ENCODE results near the gene DSC1. TPM values are rescaled to one million over a fixed set of nuclear protein-coding genes. Genes with fewer than 3 reads are reported as not detected.

DSC1 gene
- total and polyA plus RNA-seq, 2 experiments from 2014 or later, result not detected

DNA sequence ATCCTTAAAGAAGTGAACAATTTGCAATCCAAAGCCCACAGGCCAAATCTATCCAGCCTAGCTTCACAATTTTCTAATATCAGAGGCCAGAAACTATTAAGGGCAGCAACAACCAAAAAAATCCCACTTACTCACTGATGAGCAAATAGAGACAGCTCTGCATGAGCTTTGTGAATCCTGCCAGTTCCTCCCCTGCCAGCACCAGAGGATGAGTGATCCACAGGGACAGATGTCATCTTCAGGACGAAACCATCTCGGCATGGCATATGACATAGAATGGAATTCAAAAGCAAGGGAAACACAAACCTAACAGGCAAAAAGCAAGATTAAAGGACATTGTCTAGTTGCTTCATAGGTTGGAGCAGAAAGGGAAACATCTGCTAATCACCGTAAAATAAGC is 58.2 kb downstream of the DSC1 start (continued):
- TF ChIP-seq, protein P1, sequence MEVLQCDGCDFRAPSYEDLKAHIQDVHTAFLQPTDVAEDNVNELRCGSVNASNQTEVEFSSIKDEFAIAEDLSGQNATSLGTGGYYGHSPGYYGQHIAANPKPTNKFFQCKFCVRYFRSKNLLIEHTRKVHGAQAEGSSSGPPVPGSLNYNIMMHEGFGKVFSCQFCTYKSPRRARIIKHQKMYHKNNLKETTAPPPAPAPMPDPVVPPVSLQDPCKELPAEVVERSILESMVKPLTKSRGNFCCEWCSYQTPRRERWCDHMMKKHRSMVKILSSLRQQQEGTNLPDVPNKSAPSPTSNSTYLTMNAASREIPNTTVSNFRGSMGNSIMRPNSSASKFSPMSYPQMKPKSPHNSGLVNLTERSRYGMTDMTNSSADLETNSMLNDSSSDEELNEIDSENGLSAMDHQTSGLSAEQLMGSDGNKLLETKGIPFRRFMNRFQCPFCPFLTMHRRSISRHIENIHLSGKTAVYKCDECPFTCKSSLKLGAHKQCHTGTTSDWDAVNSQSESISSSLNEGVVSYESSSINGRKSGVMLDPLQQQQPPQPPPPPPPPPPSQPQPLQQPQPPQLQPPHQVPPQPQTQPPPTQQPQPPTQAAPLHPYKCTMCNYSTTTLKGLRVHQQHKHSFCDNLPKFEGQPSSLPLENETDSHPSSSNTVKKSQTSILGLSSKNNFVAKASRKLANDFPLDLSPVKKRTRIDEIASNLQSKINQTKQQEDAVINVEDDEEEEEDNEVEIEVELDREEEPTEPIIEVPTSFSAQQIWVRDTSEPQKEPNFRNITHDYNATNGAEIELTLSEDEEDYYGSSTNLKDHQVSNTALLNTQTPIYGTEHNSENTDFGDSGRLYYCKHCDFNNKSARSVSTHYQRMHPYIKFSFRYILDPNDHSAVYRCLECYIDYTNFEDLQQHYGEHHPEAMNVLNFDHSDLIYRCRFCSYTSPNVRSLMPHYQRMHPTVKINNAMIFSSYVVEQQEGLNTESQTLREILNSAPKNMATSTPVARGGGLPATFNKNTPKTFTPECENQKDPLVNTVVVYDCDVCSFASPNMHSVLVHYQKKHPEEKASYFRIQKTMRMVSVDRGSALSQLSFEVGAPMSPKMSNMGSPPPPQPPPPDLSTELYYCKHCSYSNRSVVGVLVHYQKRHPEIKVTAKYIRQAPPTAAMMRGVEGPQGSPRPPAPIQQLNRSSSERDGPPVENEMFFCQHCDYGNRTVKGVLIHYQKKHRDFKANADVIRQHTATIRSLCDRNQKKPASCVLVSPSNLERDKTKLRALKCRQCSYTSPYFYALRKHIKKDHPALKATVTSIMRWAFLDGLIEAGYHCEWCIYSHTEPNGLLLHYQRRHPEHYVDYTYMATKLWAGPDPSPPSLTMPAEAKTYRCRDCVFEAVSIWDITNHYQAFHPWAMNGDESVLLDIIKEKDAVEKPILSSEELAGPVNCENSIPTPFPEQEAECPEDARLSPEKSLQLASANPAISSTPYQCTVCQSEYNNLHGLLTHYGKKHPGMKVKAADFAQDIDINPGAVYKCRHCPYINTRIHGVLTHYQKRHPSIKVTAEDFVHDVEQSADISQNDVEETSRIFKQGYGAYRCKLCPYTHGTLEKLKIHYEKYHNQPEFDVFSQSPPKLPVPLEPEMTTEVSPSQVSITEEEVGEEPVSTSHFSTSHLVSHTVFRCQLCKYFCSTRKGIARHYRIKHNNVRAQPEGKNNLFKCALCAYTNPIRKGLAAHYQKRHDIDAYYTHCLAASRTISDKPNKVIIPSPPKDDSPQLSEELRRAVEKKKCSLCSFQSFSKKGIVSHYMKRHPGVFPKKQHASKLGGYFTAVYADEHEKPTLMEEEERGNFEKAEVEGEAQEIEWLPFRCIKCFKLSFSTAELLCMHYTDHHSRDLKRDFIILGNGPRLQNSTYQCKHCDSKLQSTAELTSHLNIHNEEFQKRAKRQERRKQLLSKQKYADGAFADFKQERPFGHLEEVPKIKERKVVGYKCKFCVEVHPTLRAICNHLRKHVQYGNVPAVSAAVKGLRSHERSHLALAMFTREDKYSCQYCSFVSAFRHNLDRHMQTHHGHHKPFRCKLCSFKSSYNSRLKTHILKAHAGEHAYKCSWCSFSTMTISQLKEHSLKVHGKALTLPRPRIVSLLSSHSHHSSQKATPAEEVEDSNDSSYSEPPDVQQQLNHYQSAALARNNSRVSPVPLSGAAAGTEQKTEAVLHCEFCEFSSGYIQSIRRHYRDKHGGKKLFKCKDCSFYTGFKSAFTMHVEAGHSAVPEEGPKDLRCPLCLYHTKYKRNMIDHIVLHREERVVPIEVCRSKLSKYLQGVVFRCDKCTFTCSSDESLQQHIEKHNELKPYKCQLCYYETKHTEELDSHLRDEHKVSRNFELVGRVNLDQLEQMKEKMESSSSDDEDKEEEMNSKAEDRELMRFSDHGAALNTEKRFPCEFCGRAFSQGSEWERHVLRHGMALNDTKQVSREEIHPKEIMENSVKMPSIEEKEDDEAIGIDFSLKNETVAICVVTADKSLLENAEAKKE (CRISPR knock-in tag; IDR thresholded peaks at IDR 0.05), result no peak

DNA sequence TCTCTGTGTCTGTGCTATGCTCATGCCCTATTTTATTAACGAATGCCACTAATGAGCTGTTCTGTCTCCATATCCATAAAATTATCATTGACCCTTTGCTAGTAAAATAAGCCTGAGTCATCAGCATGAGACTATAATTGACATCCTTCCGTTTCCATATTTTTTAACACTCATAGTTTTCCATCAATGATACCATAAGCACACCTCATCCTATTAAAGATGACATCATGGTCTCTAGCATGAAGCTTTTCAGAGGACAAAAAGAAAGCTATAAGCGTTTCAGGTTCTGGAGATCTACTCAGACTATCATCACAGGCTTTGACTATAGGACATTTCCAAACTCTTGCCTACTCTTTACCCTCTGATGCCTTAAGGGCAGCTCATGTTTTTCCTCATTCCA is 59.2 kb downstream of the DSC1 start:
- no peaks in the 10 kb centered on the region for H3K9me2 ChIP-seq (ENCODE audit: insufficient read depth)
- no peak overlapping the region for H3K4me3 ChIP-seq
- Mint-ChIP-seq H3K4me1 (peaks cover 31% of the 10 kb centered on the region), H3K9me3 (no peaks in the 10 kb centered on the region), H3K27ac (no peak overlapping the region), H3K4me3 (peak overlapping the region; percentile 43; the same call in 2 of the 3 replicates), H3K36me3 (ENCODE audit: low read depth) (no peaks in the 10 kb centered on the region), H3K27me3 (ENCODE audit: insufficient read depth, low read depth, poor library complexity) (peaks cover 4% of the 10 kb centered on the region)
- H3K27me3 ChIP-seq (ENCODE audit: insufficient read depth), result peaks cover 6% of the 10 kb centered on the region; the same call in 1 of the 2 replicates
- DNase-seq (ENCODE audit: low spot score) (no peak), ATAC-seq (no peak)
- peaks cover 18% of the 10 kb centered on the region for H3K79me2 ChIP-seq (replicated peaks; ENCODE audit: insufficient read depth)
- H3K36me3 ChIP-seq (ENCODE audit: insufficient read depth), result no peaks in the 10 kb centered on the region
- no peaks in the 10 kb centered on the region for H3F3A ChIP-seq (replicated peaks; ENCODE audit: low read depth)
- H4K20me1 ChIP-seq (replicated peaks; ENCODE audit: insufficient read depth), result no peaks in the 10 kb centered on the region
- peaks cover 20% of the 10 kb centered on the region for H3K4me1 ChIP-seq (ENCODE audit: insufficient read depth)
- no peak overlapping the region; the same call in 1 of the 2 replicates for H3K4me2 ChIP-seq
- no peak overlapping the region for H2AFZ ChIP-seq
- H3K27ac ChIP-seq (ENCODE audit: low read depth), result no peak overlapping the region
- no peak for TF ChIP-seq ZNF331 (CRISPR knock-in tag; IDR thresholded peaks at IDR 0.05; ENCODE audit: low read depth)
- no peak for TF ChIP-seq JUNB (IDR thresholded peaks at IDR 0.05; ENCODE audit: unreplicated experiment)
- no peak for TF ChIP-seq CREB1 (CRISPR knock-in tag; IDR thresholded peaks at IDR 0.05; ENCODE audit: low read depth)
- TF ChIP-seq, protein P2, sequence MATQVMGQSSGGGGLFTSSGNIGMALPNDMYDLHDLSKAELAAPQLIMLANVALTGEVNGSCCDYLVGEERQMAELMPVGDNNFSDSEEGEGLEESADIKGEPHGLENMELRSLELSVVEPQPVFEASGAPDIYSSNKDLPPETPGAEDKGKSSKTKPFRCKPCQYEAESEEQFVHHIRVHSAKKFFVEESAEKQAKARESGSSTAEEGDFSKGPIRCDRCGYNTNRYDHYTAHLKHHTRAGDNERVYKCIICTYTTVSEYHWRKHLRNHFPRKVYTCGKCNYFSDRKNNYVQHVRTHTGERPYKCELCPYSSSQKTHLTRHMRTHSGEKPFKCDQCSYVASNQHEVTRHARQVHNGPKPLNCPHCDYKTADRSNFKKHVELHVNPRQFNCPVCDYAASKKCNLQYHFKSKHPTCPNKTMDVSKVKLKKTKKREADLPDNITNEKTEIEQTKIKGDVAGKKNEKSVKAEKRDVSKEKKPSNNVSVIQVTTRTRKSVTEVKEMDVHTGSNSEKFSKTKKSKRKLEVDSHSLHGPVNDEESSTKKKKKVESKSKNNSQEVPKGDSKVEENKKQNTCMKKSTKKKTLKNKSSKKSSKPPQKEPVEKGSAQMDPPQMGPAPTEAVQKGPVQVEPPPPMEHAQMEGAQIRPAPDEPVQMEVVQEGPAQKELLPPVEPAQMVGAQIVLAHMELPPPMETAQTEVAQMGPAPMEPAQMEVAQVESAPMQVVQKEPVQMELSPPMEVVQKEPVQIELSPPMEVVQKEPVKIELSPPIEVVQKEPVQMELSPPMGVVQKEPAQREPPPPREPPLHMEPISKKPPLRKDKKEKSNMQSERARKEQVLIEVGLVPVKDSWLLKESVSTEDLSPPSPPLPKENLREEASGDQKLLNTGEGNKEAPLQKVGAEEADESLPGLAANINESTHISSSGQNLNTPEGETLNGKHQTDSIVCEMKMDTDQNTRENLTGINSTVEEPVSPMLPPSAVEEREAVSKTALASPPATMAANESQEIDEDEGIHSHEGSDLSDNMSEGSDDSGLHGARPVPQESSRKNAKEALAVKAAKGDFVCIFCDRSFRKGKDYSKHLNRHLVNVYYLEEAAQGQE (IDR thresholded peaks at IDR 0.05; ENCODE audit: unreplicated experiment), result no peak
- no peak for TF ChIP-seq STAT1 (IDR thresholded peaks at IDR 0.05; ENCODE audit: unreplicated experiment)
- TF ChIP-seq, protein P3, sequence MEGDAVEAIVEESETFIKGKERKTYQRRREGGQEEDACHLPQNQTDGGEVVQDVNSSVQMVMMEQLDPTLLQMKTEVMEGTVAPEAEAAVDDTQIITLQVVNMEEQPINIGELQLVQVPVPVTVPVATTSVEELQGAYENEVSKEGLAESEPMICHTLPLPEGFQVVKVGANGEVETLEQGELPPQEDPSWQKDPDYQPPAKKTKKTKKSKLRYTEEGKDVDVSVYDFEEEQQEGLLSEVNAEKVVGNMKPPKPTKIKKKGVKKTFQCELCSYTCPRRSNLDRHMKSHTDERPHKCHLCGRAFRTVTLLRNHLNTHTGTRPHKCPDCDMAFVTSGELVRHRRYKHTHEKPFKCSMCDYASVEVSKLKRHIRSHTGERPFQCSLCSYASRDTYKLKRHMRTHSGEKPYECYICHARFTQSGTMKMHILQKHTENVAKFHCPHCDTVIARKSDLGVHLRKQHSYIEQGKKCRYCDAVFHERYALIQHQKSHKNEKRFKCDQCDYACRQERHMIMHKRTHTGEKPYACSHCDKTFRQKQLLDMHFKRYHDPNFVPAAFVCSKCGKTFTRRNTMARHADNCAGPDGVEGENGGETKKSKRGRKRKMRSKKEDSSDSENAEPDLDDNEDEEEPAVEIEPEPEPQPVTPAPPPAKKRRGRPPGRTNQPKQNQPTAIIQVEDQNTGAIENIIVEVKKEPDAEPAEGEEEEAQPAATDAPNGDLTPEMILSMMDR (conservative IDR thresholded peaks at IDR 0.05; ENCODE audit: low read depth in 2 of 2), result no peak
- no peak for TF ChIP-seq EZH2phosphoT487 (IDR thresholded peaks at IDR 0.05; ENCODE audit: unreplicated experiment)
- no peak for TF ChIP-seq ZNF114 (CRISPR knock-in tag; IDR thresholded peaks at IDR 0.05)
- no peak for TF ChIP-seq POLR2AphosphoS5 (IDR thresholded peaks at IDR 0.05; ENCODE audit: low read depth)
- TF ChIP-seq, protein P4, sequence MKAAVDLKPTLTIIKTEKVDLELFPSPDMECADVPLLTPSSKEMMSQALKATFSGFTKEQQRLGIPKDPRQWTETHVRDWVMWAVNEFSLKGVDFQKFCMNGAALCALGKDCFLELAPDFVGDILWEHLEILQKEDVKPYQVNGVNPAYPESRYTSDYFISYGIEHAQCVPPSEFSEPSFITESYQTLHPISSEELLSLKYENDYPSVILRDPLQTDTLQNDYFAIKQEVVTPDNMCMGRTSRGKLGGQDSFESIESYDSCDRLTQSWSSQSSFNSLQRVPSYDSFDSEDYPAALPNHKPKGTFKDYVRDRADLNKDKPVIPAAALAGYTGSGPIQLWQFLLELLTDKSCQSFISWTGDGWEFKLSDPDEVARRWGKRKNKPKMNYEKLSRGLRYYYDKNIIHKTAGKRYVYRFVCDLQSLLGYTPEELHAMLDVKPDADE (IDR thresholded peaks at IDR 0.05), result no peak
- TF ChIP-seq NANOG (IDR thresholded peaks at IDR 0.05; ENCODE audit: borderline replicate concordance), result no peak
